Measurements from ENCODE around the gene HACL1.
"Not testable (repeated sequence)": the region's sequence is repeated elsewhere in the genome, so short reads cannot be mapped to it uniquely, and the experiment has no call there.

The HACL1 gene

DNA sequence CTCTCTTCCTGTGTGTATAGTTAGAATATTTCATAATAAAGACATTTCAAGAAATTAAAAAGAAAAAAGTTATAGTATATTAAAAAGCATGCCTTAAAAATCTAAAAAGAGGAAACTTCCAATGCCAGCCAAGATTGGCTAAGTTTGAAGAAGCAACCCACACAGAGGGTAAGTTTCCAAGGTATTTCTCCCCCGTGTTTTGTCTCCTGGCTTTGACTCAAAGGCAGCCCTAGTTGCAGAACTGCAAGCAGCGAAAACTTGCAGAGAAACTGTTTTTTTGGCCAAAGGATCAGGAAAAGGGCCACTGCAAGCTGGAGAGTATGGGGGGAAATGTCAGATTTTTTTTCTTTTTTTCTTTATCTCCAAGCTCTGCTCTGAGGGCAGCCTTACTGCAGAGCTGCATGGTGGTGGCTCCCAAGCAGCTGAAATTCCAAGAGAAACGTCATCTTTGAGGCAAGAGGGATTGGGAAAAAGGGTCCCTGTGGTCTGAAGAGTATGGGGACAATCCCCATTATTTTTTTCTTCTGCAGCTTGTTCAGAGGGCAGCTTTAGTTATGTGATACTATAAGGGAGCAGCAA lies 23.0 kb downstream of the HACL1 start:
- DNase-seq: no peak

GRCh38 chr3:15576475-15576874 lies 24.9 kb downstream of the HACL1 start:
- DNase-seq: no peak

- DNase-seq: no peak
Measured at GRCh38 chr3:15575446-15575845, 25.9 kb downstream of the HACL1 start.

GRCh38 chr3:15572138-15572537 lies 29.2 kb downstream of the HACL1 start:
- no peak for DNase-seq

- DNase-seq: no peak
Measured at GRCh38 chr3:15563190-15563589, 38.2 kb downstream of the HACL1 start.

DNA sequence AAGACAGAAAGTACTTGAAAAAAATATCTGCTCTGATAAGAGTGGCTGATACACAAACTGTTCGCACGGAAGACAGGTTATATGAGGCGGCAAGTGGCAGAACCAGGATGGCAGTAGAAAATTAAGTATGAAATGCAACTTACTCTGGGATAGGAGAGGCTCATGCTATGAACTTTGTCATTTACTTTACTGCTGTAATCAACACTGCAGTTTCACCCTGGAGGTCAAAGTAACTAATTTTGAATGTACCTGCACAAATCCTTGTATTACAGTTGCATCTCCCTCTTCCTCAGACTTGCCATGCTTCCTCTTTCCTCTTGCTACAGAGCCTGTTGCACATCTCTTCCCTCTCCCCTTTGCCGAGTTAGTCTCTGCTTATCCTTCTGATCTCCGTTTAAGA lies 38.8 kb downstream of the HACL1 start:
- no peak for DNase-seq

DNA sequence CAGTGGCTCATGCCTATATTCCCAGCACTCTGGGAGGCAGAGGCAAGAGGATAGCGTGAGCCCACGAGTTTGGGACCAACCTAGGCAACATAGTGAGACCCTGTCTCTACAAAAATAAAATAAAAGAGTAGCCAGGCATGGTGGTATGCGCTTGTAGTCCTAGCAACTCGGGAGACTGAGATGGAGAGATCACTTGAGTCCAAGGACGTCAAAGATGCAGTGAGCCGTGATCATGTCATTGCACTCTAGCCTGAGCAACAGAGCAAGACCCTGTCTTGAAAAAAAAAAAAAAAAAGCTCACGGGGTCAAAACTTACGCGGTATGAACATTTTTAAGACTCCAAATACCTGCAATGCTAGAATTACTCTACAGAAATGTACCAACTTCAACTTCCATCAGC lies 42.8 kb downstream of the HACL1 start:
- DNase-seq: no peak

DNA sequence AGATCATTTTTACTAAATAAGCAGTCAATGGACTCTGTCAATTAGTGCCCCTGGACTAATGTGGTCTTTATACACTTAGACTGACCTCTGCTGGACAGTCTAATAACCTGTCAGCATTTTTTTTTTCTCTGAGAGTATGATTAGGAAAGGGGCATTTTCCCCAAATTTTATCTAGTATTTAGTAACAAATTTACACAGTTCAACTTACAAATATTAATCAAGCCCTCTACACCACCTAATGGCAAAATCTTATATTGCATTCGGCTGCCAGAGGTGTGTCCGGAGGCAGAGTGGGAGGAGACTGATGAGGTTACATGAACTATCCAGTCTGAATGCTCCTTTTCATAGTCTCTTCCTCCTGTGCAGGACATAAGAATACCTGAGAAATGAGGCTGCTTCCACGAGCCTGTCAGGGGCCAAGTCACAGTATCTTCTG lies 43.8 kb downstream of the HACL1 start:
- DNase-seq: peak; percentile 37 to 61

GRCh38 chr3:15556512-15556911 lies 44.9 kb downstream of the HACL1 start:
- no peak for DNase-seq

GRCh38 chr3:15553749-15554148 lies 47.6 kb downstream of the HACL1 start:
- DNase-seq: no peak

DNA sequence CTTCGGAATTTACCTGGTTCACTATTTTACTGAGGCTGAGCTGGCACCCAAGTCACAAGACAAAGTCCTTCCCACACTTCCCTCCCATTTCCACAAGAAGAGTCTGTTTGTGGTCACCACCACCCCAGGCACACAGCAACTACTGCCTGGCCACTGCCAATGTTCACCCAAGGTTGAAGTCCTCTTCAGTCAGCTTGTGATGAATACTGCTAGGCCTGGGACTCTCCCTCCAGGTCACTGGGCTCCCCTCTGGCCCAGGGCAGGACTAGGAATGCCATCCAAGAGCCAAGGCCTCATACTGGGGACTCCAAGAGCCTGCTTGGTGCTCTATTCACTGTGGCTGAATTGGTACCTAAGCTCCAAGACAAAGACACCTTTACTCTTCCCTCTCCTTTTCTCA lies 49.5 kb downstream of the HACL1 start:
- no peak for DNase-seq

DNA sequence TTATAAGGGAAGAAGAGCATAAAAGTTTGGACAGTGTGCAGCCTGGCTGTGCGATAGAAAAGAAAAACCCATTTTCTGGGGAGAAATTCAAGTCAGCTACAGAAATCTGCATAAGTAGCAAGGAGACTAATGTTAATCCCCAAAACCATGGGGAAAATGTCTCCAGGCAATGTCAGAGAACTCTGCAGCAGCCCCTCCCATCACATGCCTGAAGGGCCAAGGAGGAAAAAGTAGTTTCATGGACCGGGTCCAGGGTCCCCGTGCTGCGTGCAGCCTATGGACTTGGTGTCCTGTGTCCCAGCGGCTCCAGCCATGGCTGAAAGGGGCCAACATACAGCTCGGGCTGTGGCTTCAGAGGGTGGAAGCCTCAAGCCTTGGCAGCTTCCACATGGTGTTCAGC lies 51.5 kb downstream of the HACL1 start:
- no peak for DNase-seq

GRCh38 chr3:15542614-15543013 lies 58.8 kb downstream of the HACL1 start:
- no peak for DNase-seq

DNA sequence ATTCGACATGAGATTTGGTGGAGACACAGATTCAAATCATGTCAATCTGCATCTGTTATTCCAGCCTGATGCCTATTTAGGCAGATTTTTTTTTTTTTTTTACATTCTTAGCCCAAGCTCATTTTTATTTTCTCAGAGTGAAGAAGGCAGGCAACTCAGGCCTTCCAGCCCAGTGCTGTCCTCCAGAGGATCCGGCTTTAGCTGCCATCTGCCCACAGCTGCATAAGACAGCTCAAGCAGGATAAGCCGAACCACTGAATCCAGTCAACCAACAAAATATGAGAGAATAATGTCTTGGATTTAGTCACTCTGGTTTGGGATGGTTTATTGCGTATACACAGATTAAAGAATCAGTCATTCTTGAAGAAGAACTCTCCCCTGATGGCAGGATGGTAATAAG lies 60.0 kb downstream of the HACL1 start:
- no peak for DNase-seq

GRCh38 chr3:15539066-15539465 lies 62.3 kb downstream of the HACL1 start:
- no peak for DNase-seq

DNA sequence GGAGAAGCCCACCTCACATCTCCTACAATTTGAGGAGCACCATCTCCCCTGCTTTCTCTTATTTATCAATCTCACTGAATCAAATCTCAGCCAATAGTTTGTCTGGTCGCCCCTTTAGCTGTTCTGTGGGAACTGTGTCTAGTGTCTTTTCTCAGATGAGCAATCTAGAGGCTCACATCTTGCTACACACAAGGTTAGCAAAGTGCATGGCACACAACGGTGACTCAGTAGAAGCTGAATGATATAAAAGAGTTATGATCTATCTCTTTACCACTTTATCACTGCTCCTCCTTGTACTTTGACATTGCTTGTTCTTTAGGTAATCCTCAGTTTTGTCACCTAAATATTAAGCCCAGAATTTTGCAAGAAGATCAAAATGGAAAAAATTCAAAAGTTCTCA lies 63.0 kb downstream of the HACL1 start:
- DNase-seq: no peak

DNA sequence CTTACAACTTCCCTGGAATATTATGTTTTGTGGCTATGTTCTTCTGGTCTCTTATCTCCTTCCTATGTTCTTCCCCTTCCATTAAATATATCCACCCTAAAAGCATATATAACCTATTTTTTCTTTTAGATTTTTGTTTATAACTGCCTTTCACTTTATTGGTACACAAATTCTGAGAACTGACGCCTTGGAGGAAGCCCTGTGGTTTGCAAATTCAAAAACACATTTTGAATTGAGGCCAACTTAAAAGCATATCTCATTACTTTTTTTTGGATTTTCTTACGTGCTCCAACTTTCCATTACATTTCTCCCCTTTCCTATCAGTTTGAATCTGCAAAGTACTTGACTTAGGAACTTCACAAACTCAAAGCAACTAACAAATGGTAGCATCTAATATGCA lies 64.5 kb downstream of the HACL1 start:
- no peak for DNase-seq

DNA sequence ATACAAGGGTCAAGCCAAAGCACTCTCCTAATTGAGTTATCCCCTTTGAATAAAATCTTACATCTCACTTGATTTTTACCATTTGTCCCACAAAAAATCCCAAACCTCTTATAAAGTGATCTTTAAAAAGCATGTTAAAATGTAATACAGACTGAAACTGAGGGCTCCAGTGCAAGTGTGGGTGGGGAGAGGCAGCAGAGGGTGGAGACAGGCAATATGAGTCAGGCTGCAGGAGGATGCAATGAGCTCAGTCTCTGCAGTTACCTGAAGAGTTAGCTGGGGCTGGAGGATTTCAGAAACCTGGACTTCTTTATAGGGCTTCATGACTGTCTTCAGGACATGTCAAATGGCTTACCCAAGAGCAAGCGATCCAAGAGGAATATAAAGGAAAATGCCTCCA lies 65.6 kb downstream of the HACL1 start:
- DNase-seq: peak; percentile 50 to 53

- not testable (repeated sequence) for DNase-seq
Measured at GRCh38 chr3:15532614-15533013, 68.8 kb downstream of the HACL1 start.

DNA sequence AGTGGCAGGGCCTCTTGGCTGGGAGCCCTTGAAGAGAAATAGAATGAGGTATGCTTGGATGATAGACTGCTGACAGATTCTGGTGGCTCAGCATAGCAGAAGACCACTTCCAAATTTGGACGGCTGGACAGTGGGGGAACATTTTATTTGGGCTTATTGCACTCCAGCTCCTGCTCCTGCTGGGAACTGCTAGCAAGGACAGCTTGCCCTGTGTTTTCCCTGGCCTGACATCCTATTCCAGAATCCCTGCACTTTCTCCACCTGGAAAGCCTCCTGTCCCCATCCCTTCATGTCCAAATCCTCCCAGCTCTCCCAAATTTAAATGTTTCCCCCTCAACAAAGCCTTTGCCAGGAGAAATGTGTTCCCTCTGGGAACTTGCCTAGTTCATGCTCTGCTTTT lies 70.0 kb downstream of the HACL1 start:
- DNase-seq: no peak

DNA sequence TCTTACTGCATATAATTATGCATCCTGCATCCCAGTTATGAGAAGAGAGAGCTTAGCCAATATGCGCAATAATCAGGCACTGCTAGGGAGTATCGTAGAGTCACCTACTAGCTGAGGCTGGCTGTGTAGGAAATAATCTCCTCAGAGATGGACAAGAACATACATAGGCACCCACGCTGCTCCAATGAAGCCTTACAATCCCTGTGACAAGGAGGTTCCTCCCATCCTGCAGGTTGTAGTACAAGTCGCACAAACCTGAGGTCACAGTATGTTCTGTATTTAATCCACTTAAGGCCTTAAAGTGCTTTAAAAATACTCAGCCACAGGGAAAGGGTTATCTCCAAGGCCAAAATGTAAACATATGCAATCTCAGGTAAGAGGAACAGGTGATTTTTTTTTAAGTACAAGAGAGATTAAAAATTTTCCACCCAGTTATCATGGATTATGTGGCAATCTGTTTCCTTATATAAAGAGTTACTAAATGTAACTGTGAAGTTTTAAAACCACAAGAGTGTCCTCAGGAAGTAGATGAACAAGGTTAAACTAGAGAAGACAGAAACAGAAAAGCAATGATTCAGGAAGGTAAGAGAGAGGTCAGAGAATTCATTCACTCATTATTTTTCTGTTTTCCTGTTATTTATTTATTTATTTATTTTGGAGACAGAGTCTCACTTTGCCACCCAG lies 72.4 kb downstream of the HACL1 start:
- no peak for DNase-seq

DNA sequence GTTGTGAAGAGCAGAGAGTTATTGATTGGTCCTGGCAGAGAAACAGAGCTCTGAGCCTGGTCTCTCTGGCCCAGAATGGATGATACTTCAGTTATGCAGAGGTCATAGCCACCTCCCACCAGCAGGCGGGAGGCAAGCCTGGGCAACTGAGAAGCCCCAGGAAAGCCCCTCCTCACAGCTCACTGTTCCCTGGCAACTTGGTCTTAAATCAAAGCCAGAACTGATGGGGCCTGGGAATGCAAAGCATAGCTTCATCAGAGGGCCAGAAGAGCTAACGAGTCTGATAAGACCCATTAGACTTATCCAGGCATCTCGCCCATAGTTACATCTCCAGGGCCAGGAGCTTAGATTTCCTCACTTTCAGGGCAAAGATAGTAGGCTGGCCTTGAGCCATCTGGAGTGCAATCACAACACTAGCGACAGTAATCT lies 74.3 kb downstream of the HACL1 start:
- DNase-seq: no peak

DNA sequence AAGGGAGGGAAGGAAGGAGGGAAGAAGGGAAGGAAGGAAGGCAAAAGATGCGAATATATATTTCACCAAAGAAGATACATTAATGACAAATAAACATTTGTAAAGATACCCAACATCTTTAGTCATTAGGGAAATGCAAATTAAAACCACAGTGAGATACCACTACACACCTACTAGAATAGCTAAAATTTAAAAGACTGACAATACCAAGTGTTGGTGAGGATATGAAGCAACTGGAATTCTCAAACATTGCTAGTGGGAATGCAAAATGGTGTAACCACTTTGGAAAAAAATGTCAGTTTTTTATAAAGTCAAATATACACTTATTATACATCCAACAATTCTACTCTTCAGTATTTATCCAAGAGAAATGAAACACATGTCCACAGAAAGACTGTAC lies 75.6 kb downstream of the HACL1 start:
- no peak for DNase-seq

DNA sequence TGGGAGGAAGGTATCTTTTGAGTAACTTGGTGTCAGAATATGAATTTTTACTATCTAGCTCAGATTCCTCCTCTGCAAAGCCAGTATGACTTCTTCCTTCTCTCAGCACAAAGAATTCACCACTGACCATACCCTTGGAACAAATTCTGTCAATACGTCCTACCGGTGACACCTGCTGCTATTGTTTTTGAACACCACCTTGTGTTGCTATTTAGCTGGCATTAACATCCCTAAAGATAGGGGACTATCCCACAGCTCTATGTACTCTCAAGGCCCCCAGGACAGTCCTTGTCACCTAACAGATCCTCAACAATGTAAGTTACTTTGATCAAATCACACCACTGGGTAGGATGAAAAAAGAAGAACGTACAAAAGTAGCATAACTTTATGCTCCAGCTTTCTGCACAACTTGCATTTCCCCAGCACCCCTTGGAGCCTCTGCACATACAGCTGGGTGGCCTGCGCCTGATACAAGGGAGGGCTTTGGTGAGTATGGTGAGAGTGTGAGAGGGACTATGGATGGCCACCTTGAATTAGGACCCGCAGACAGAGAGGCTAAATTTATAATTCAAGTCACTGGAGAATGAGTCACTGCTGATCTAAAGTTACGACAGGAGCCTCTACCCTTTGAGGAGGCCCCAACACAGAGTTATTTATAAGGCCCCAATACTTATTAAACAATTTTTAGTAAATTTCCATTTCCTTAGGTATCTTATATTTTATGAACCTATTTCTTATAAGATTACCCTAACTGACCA lies 77.5 kb downstream of the HACL1 start:
- DNase-seq: no peak
